Thymus (tissue), 11 donors: Measurements from ENCODE around the gene HSFX1. TPM values are rescaled to one million over a fixed set of nuclear protein-coding genes. Genes with fewer than 3 reads are reported as not detected.
"Not testable (repeated sequence)": the region's sequence is repeated elsewhere in the genome, so short reads cannot be mapped to it uniquely, and the experiment has no call there.

Experiments used
- DNase-seq, 9 donors: peaks; one replicate each; pipeline ENCODE4 v3.0.0-alpha.2; 2013; ENCODE audit warnings: low spot score in 9 of 9, low read depth in 6 of 9, missing footprints in 1 of 9
- H3K27ac ChIP-seq, 2 donors: one replicate each; pipeline ENCODE4 v1.5.1; 2013; ENCODE audit warnings: control low read depth in 1 of 2, low read depth in 1 of 2, low read length in 1 of 2, mild to moderate bottlenecking in 1 of 2, moderate library complexity in 1 of 2
- H3K27me3 ChIP-seq, 2 donors: one replicate each; pipeline ENCODE4 v1.5.1; 2013; ENCODE audit warnings: low read length in 1 of 2; ENCODE audit not compliant: control insufficient read depth in 2 of 2, insufficient read depth in 1 of 2
- H3K36me3 ChIP-seq, 2 donors: one replicate each; pipeline ENCODE4 v1.5.1; 2013; ENCODE audit warnings: low read length in 1 of 2, mild to moderate bottlenecking in 1 of 2, moderate library complexity in 1 of 2; ENCODE audit not compliant: control insufficient read depth in 2 of 2, insufficient read depth in 2 of 2
- H3K4me1 ChIP-seq, 2 donors: one replicate each; pipeline ENCODE4 v1.5.1; 2013; ENCODE audit warnings: low read length in 2 of 2; ENCODE audit not compliant: control insufficient read depth in 2 of 2, insufficient read depth in 2 of 2
- H3K4me3 ChIP-seq, 2 donors: one replicate each; pipeline ENCODE4 v1.5.1; 2013; ENCODE audit warnings: low read length in 2 of 2, control low read depth in 1 of 2, mild to moderate bottlenecking in 1 of 2
- H3K9me3 ChIP-seq, 2 donors: one replicate each; pipeline ENCODE4 v1.5.1; 2013; ENCODE audit warnings: low read length in 1 of 2, mild to moderate bottlenecking in 1 of 2; ENCODE audit not compliant: control insufficient read depth in 2 of 2, insufficient read depth in 1 of 2
- WGBS: extraction: QIAGEN DNeasy Blood & Tissue Kit; methylation state at CpG from one replicate; pipeline ENCODE4 v1.1.7; 2013; 5-methylcytosine and 5-hydroxymethylcytosine counted together
- polyA plus RNA-seq: library from polyadenylated mRNA; stranded (reverse); fragments of 200-250 nt; gene quantifications from one replicate; pipeline ENCODE4 v1.2.3, GENCODE V29; 2013
- total RNA-seq: library from RNA; stranded (reverse); fragments of 120-200 nt; gene quantifications from one replicate; pipeline ENCODE4 v1.2.4, GENCODE V29; 2013
- donor health status: healthy.

The HSFX1 gene
- total and polyA plus RNA-seq, 2 donors, result 0.24 to 0.25 TPM

DNA sequence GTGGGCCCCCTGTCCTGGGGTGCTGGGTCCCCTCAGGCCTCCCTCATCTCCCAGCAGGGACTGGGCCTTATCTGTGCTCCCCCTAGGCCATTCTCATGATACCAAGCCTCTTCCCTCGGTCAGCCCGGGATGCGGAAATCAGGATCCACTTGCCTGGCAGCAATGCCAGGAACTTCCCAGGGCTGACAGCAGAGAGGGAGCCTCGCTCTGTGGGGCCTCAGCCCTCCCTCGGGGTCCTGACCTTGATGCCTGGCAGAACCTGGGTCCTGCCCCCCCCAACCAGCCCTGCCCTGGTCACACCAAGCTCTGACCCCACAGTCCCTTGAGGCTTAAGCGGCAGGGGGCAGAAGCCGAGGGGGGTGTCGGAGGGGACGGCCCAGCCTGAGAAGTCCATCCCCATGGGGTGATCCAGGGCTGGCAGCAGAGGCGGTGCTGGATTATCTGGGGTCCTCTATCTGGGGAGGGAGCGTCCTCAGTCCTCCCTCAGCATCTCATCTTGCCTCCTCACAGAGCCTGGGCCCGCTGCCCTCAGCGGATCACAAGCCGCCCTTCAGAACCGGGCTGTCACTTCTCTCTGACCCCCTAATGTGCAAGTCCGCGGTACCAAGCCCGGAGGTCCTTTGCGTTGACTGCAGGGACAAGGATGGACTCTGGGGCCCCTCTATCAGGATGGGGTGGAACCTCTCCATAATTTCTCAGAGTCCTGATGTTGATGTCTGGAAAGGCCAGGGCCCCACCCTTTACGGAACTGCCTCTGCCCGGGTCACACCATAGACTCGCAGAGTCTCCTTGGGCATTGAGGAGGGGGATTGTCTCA is 11.8 kb upstream of the HSFX1 start:
- WGBS, result 96% methylated on average over 22 of the region's 22 CpGs
- not testable (repeated sequence) for H3K36me3 ChIP-seq, H3K4me3 ChIP-seq, H3K4me1 ChIP-seq, H3K27ac ChIP-seq, H3K9me3 ChIP-seq, DNase-seq, H3K27me3 ChIP-seq

DNA sequence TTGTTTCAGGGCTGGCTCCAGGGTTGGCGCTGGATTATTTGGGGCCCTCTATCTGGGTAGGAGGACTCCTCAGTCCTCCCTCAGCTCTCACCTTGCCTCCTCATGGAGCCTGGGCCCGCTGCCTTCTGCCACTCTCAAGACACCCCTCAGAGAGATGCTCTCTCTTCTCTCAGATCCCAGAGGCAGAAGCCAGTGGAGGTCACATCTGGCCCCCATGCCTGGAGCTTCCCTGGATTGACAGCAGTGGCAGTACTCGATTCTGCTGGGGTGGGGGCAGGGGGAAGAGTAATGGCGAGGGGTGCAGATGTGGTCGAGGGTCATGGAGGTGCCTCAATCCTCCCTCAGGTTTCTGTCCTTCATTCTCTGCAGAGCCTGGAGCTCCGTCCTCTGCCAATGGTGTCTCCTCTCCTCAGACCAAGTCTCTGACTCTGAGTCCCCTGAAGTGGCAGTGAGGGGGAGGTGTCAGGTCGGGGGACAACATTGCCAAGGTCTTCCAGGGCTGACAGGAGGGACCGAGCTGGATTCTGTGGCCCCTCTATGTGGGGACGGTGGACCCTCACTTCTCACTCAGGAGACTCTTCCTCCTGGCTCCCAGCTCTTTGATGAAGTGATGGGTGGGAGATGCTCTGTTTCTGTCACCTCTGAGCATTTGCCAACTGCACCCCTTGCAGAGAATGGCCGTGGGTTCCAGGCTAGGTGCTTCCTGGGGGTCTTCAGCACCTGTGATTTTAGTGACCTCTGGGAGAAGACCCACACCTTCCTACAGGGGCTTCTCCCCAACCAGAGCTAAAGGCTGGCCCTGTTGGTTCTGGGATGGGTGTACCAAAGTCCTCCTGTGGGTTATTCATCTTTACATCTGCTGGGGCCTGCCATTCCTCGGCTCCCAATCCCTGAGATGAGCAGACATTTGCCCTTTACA is 10.9 kb upstream of the HSFX1 start:
- H3K4me1 ChIP-seq, result no peaks in the 10 kb centered on the region
- no peak for DNase-seq
- no peak overlapping the region for H3K4me3 ChIP-seq
- H3K36me3 ChIP-seq, result no peaks in the 10 kb centered on the region
- 94% methylated on average over 10 of the region's 11 CpGs for WGBS
- no peaks in the 10 kb centered on the region for H3K9me3 ChIP-seq
- no peaks in the 10 kb centered on the region for H3K27me3 ChIP-seq
- no peak overlapping the region for H3K27ac ChIP-seq

DNA sequence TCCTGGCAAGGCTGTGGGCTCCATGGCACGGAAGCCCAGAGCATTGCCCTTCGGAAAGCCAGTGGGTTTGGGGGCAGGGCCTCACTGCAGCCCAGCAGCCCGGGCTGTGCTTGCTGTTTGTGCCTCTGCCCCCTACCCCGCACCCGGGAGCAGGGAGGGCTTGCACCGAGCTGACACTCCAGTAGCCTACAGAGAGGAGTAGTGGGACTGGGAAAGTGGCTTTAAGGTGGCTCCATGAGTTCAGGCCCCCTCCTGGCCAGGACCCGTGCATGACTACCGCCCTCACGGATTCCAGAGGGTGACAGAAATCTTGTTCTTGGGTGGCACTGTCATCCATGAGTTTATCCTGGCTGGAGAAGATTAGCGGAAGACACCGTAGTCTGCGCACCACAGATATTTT is 3.5 kb upstream of the HSFX1 start:
- H3K4me3 ChIP-seq, H3K27ac ChIP-seq, H3K27me3 ChIP-seq, DNase-seq, H3K4me1 ChIP-seq, H3K9me3 ChIP-seq, H3K36me3 ChIP-seq: not testable (repeated sequence)
- no CpG with 5 or more reads among the region's 12 CpGs for WGBS

DNA sequence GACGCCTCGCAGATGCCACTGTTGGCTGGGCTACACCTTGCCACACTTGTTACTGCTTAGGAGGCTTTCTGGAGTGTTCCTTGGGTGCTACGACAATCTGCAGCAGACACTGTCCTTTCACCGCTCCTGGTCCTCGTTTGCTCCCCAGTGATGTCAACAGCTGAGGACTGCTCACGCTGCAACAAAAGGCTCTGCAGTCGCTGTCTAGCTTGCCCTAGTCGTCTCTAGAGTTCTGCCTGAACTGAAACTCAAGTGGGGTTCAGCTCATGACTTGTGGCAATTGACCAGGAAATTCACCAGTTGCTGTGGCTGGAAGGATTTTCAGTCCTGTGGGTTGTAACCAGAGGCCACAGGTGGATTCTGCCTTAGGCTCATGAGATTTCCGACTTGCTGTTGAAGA is 842 bp upstream of the HSFX1 start:
- not testable (repeated sequence) for DNase-seq, H3K27me3 ChIP-seq, H3K4me3 ChIP-seq, H3K9me3 ChIP-seq, H3K27ac ChIP-seq, H3K36me3 ChIP-seq, H3K4me1 ChIP-seq
- WGBS, result no CpG with 5 or more reads among the region's 9 CpGs

DNA sequence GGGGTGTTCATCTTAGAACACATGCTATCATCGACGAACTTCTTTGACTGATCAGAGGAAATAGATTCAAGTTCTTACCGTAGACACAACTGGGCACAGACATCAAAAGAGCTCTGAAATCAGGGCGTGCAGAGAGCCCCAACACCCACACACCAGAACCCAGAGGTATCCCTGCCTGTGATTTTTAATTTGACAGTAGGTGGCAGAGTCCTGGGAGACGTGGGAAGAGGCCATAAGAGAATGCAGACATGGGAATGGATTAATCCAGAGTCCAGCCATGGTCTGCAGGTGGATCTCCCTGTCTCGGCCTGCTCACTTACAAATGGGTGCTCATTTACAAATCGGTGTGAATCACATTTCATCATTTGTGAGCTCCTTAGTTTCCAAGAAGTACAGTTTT is 4.1 kb downstream of the HSFX1 start:
- not testable (repeated sequence) for H3K27ac ChIP-seq, H3K9me3 ChIP-seq, H3K4me3 ChIP-seq, H3K27me3 ChIP-seq, H3K36me3 ChIP-seq, H3K4me1 ChIP-seq, DNase-seq
- no CpG with 5 or more reads among the region's 7 CpGs for WGBS

DNA sequence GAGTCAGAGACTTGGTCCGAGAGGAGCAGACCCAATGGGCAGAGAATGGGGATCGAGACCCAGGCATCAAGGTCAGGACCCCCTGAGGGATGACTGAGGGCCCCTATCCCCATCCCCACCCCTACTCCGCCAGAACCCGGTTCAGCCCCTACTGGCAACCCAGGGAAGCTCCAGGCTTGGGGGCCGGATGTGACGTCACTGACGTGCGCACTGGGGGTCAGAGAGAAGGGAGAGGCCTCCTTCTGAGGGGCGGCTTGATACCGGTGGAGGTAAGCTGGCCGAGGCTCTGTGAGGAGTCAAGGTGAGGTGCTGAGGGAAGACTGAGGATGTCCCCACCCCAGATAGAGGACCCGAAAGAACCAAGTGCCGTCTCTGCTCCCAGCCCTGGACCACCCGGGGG is 7.9 kb downstream of the HSFX1 start, which contains the start of gene MAGEA9:
TSS of gene MAGEA9 (plus strand) at position 204 of the 400 bp plus-strand sequence. CDS start 4,281 bp downstream, outside the sequence.
- H3K27ac ChIP-seq, H3K9me3 ChIP-seq, H3K27me3 ChIP-seq, H3K36me3 ChIP-seq, H3K4me1 ChIP-seq, DNase-seq, H3K4me3 ChIP-seq: not testable (repeated sequence)
- no CpG with 5 or more reads among the region's 14 CpGs for WGBS

DNA sequence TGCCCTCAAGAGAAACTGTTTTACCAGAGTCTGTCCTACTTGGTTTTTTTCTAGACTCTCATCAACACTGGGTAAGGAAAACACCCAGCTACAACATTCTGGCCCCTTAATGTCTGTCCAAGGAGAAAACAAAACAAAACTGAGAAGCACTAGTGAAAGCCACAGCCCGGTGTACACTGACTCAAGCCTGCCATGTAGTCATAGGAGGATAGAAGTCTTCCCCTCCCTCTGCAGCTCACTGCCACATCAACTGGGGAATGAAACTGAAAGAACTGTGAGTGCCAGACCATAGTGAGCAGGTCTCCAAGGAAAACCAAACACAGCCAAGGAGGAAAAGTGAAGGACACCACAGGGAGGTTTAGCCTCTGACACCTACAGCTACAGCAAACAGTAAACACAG is 21.7 kb downstream of the HSFX1 start:
- not testable (repeated sequence) for H3K27me3 ChIP-seq, H3K4me3 ChIP-seq, H3K36me3 ChIP-seq, H3K9me3 ChIP-seq, H3K4me1 ChIP-seq, H3K27ac ChIP-seq, DNase-seq
- no CpG with 5 or more reads among the region's 1 CpG for WGBS

DNA sequence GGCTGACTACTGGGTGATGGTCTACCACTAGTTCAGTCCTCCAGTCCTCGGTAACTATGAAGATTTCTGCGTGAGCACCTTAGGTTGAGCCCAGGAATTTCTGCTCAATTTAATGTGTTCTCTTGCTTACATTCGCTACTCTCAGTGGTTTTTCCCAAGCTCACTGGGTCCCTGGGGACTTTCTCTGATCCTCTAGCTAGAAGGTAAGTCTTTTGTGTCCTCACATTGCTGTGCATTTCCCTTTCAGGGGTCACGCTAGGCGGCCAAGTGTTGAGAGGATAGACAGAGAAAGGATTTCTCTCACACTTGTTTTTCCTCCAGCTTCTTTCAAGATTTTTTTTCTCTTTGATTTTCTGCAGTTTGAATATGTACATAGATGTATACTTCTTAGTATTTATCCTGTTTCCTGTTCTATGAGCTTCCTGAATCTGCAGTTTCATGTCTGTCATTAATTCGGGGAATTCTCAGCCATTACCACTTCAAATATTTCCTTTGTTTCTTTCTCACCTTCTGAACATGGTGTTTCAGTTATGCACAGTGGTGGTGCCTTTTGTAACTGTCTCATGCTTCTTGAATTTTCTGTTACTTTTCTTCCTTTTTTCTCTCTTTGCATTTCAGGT is 25.3 kb downstream of the HSFX1 start:
- H3K4me3 ChIP-seq, result no peak overlapping the region
- no peaks in the 10 kb centered on the region for H3K9me3 ChIP-seq
- no peak for DNase-seq
- H3K27me3 ChIP-seq, result no peaks in the 10 kb centered on the region
- H3K4me1 ChIP-seq, result no peaks in the 10 kb centered on the region
- WGBS, result 88% methylated on average over 6 of the region's 6 CpGs
- H3K36me3 ChIP-seq, result no peaks in the 10 kb centered on the region
- no peak overlapping the region for H3K27ac ChIP-seq

DNA sequence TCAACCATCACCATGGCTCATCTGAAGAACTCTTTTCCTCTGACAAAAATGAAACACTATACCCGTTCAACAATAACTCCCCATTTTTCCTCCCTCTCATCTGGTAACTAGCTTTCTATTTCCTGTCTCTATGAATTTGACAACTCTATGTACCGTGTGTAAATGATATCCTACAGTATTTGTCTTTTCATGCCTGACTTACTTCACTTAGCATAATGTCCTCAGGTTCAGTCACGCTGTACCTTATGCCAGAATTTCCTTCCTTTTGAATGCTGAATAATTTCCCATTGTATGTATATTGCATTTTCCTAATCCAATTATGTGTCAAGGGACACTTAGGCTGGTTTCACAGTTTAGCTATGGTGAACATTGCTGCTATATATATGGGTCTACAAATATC is 26.1 kb downstream of the HSFX1 start:
- DNase-seq, result no peak
- no peaks in the 10 kb centered on the region for H3K36me3 ChIP-seq
- H3K27me3 ChIP-seq, result no peaks in the 10 kb centered on the region
- no peaks in the 10 kb centered on the region for H3K4me1 ChIP-seq
- H3K9me3 ChIP-seq, result no peaks in the 10 kb centered on the region
- no peak overlapping the region for H3K4me3 ChIP-seq
- 84% methylated on average over 3 of the region's 3 CpGs for WGBS
- H3K27ac ChIP-seq, result no peak overlapping the region
